Hepatocyte (in vitro differentiated cells): ENCODE measurements around the gene ZDHHC7.

Experiments
- EZH2 ChIP-seq: fragments of 200-600 bp; sonication (generic); IDR thresholded peaks from 2 replicates; pipeline ENCODE4 v1.6.1; 2016; ENCODE audit warnings: antibody characterized with exemption, mild to moderate bottlenecking, borderline replicate concordance
- TF ChIP-seq, protein P1 (sequence below): fragments of 200-600 bp; sonication (generic); IDR thresholded peaks from 2 replicates; pipeline ENCODE4 v1.5.1; 2016; ENCODE audit warnings: antibody characterized with exemption, mild to moderate bottlenecking; ENCODE audit not compliant: poor library complexity

GRCh38 chr16:85011846-85012284, 530 bp upstream of the ZDHHC7 start:
- TF ChIP-seq EZH2 = no peak
- TF ChIP-seq, protein P1, sequence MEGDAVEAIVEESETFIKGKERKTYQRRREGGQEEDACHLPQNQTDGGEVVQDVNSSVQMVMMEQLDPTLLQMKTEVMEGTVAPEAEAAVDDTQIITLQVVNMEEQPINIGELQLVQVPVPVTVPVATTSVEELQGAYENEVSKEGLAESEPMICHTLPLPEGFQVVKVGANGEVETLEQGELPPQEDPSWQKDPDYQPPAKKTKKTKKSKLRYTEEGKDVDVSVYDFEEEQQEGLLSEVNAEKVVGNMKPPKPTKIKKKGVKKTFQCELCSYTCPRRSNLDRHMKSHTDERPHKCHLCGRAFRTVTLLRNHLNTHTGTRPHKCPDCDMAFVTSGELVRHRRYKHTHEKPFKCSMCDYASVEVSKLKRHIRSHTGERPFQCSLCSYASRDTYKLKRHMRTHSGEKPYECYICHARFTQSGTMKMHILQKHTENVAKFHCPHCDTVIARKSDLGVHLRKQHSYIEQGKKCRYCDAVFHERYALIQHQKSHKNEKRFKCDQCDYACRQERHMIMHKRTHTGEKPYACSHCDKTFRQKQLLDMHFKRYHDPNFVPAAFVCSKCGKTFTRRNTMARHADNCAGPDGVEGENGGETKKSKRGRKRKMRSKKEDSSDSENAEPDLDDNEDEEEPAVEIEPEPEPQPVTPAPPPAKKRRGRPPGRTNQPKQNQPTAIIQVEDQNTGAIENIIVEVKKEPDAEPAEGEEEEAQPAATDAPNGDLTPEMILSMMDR = no peak
